ENCODE results near the gene RNF157. TPM values are rescaled to one million over a fixed set of nuclear protein-coding genes. Genes with fewer than 3 reads are reported as not detected.

RNF157 gene
- total RNA-seq, 2 experiments from 2014 or later = 73.0 to 148 TPM

DNA sequence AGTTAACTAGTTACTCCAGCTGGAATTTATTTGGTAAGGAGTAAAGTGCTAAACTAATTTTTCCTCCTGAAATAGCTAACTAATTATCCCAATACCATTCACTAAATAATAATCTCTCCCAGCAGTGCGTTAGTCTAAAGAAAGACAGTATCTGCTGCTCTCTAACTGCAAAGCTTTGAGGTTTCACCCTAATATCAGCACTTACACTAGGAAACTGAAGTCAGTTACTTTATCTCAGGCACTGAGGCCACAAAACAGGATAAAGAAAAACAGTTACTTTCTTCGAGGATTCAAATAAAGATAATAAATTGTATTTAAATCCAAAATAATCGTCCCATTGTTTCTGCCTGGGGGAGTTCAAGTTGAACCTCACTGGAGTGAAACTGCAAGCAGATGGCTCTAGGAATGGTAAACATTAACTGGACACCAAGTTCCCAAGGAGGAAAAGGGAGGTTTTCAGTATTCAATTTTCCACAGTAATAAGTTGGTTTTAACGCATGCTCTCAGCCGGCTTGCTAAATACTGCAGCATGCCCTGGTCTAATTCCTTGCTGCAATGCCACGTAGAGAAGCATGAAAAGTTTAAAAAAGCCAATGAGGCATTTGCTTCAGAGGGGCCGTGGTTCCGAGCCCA lies 79.3 kb downstream of the RNF157 start:
- Mint-ChIP-seq H3K27ac (no peak overlapping the region), H3K4me3 (no peak overlapping the region), H3K36me3 (peaks cover 50% of the 10 kb centered on the region), H3K4me1 (no peaks in the 10 kb centered on the region), H3K27me3 (no peaks in the 10 kb centered on the region), H3K9me3 (ENCODE audit: low read depth) (no peaks in the 10 kb centered on the region)
- DNase-seq (no peak), ATAC-seq (no peak)
- CTCF ChIA-PET = interaction anchor here (1.4 to 2.0 kb wide), 2 partner anchors 37 to 119 kb away, joined by 3 to 6 read pairs; no protein-coding TSS in a partner anchor

DNA sequence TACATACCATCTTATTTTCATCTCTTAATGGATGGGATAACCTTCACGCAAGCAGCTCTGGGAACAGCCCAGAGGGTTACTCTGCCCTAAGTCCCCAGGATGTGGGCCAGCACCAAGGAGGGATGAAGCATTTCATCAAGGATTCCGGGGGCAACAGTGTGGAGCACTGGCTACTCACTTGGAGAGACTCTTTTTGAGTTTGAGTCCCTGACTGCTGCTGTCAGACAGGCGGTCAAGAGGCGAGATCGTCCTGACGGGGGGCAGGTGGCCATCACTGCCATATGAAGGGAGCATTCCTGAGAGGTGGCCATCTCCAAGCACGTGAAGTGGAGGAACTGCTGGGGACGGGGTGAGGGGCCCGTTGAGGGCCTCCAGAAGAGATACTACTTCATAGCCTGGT lies 81.1 kb downstream of the RNF157 start:
- H3K9me3 Mint-ChIP-seq (ENCODE audit: low read depth) = no peaks in the 10 kb centered on the region
- DNase-seq = no peak
- H3K4me3 Mint-ChIP-seq = no peak overlapping the region
- ATAC-seq = no peak
- H3K27me3 Mint-ChIP-seq = no peaks in the 10 kb centered on the region
- peaks cover 44% of the 10 kb centered on the region for H3K36me3 Mint-ChIP-seq
- CTCF ChIA-PET = interaction anchor here (1.0 to 2.0 kb wide), 5 partner anchors 21 to 121 kb away, joined by 3 to 6 read pairs (median 5); no protein-coding TSS in a partner anchor
- H3K4me1 Mint-ChIP-seq = no peaks in the 10 kb centered on the region
- H3K27ac Mint-ChIP-seq = no peak overlapping the region

DNA sequence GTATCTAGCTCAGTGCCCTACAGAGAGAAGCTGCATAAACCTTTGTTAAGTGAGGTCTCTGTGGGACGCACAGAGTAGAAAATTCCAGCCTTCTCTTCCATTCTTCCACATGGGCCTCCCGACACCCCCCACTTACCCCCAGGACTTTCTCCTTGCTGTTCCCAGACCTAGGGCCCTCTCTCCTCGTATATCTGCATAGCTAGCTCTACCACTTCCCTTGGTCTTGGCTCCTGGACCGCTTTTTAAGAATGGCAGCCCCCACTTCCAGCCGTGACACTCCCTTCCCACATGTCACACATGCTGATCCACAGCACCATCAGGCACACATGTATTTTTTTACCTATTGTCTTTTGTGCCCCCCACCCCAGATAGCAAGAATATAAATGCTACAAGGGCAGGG lies 82.5 kb downstream of the RNF157 start:
- CTCF ChIA-PET = interaction anchor here (0.8 to 1.3 kb wide), 4 partner anchors 12 to 144 kb away, joined by 3 to 4 read pairs (median 3); no protein-coding TSS in a partner anchor
- H3K4me1 Mint-ChIP-seq = no peaks in the 10 kb centered on the region
- no peak overlapping the region for H3K4me3 Mint-ChIP-seq
- DNase-seq (no peak), ATAC-seq (no peak)
- H3K36me3 Mint-ChIP-seq = peaks cover 41% of the 10 kb centered on the region
- no peak overlapping the region for H3K27ac Mint-ChIP-seq
- H3K27me3 Mint-ChIP-seq = no peaks in the 10 kb centered on the region
- no peaks in the 10 kb centered on the region for H3K9me3 Mint-ChIP-seq (ENCODE audit: low read depth)

DNA sequence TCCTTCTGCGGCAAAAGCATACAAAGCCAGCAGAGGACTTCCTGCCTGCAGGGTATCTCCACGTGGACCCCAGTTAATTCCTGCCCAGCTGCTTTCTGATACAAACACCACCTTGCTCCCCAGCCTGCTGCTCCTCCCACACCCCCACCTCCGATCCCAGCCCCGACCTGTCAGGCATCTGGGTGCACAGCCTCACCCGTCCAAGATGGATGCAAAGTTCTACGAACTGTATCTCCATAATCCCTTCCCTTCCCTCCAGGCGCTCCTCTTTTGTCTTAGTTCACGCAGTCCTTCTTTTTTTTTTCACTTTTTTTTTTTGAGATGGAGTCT lies 83.7 kb downstream of the RNF157 start:
- no peak for ATAC-seq

DNA sequence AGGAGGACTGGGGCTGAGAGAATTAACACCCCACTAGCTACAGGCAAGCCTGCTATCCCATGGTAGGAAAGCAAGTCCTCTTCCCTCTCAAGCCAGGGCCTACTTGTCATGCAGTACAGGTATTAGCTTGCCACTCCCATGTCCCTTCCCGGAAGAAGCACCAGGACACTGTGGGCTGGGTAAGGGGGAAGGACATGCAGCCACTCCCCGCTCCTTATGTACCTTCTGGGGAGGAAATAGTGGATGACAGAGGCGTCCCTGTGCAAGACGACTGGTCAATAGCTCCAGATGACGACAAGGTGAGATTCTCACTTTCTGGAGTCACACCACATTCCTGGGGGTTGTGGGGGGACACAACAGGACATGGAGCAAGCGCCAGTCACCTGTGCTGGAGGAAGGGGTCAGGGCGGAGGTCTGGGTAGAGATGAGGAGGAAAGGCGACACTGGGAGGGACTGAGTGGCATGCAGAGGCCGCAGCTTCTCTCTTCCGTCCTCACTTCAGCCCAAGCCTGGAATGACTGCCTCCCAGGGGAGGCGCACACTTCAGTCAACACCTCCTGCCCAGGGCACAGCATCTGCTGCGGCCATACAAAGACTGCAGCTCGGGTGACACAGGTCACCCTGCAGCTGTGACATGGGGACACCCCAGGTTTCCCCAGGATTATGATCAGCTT lies 84.2 kb downstream of the RNF157 start:
- Mint-ChIP-seq H3K9me3 (ENCODE audit: low read depth) (no peaks in the 10 kb centered on the region), H3K36me3 (peaks cover 42% of the 10 kb centered on the region), H3K4me3 (no peak overlapping the region), H3K27ac (no peak overlapping the region), H3K4me1 (peaks cover 13% of the 10 kb centered on the region), H3K27me3 (no peaks in the 10 kb centered on the region)
- no peak for DNase-seq
- CTCF ChIA-PET = interaction anchor here (1.2 to 1.3 kb wide), 2 partner anchors 34 to 143 kb away, joined by 3 to 5 read pairs; no protein-coding TSS in a partner anchor
- no peak for ATAC-seq

More for the DNA sequence above, 83.7 kb downstream of the RNF157 start:
- no peaks in the 10 kb centered on the region for H3K9me3 Mint-ChIP-seq (ENCODE audit: low read depth)
- H3K4me3 Mint-ChIP-seq = no peak overlapping the region
- no peaks in the 10 kb centered on the region for H3K27me3 Mint-ChIP-seq
- CTCF ChIA-PET = interaction anchor here (1.3 kb wide), 1 partner anchor 35 kb away, joined by 5 read pairs; no protein-coding TSS in a partner anchor
- peaks cover 10% of the 10 kb centered on the region for H3K4me1 Mint-ChIP-seq
- no peak for DNase-seq
- no peak overlapping the region for H3K27ac Mint-ChIP-seq
- peaks cover 41% of the 10 kb centered on the region for H3K36me3 Mint-ChIP-seq

DNA sequence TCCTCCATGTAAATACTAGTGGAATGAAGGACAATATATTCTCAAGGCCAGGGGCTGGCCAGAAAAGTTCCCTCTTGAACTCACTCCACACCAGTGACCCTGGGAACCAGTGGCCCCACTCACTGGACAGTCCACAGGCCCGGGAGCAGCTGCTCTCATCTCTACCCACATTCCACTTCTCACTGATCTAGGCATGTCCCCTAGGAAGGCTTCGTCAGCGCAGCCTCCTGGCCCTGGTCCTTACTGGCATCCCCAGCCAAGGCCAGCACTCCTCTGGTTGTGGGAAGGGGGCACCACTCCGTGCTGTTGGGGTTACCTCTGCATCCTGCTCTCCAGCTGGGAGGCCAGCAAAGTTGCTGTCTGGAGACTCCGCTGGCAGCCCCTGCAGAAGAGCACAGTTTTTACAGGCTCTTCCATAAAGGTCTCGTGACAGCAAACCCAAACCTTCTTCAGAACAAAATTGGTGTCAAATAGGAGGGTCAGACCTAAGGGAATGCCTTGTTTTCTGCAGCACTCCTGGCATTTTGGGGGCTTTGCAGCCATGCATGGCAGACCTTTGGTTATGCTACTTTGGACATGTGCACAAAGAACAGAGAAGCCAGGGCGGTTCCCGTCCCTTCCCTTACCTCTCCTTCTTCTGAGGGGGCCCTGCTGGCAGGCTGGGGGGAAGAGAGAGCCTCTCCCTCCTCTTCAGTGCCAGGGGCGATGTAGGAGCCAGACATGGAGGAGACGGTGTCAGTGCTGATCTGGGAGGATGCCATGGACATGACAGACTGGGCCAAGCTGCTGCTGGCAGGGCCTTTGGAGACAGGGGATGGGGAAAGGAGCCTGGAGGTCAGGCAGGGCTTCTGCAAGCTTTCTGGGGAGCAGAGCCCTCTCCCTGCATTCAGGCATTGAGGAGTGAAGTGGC lies 85.1 kb downstream of the RNF157 start:
- DNase-seq (no peak), ATAC-seq (no peak)
- Mint-ChIP-seq H3K4me3 (no peak overlapping the region), H3K36me3 (peaks cover 42% of the 10 kb centered on the region), H3K27me3 (no peaks in the 10 kb centered on the region), H3K9me3 (ENCODE audit: low read depth) (no peaks in the 10 kb centered on the region), H3K27ac (no peak overlapping the region), H3K4me1 (peaks cover 13% of the 10 kb centered on the region)
- CTCF ChIA-PET = interaction anchor here (1.2 to 3.0 kb wide), 4 partner anchors 27 to 144 kb away, joined by 3 to 13 read pairs (median 4); no protein-coding TSS in a partner anchor

DNA sequence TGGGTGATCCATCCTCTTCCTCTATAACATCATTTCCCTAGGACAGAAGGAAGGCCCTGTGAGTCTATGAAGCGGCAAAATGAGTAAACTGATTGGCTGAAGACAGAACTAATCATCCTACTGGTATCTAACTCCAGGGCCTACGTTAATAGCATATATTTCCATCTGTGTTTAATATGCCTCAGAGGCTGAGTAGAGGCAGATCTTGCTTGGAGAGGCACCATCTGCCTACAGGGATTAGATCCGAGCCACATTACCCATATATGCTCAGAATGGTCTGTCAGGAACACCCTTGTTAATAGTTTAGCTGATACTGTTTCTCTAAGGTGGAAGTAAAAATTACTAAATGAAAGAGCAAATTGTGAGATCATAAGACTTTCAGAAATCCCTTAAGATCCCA lies 86.0 kb downstream of the RNF157 start:
- H3K9me3 Mint-ChIP-seq (ENCODE audit: low read depth) = no peaks in the 10 kb centered on the region
- no peak overlapping the region for H3K4me3 Mint-ChIP-seq
- ATAC-seq = no peak
- peaks cover 39% of the 10 kb centered on the region for H3K36me3 Mint-ChIP-seq
- CTCF ChIA-PET = interaction anchor here (1.1 to 3.0 kb wide), 3 partner anchors 27 to 125 kb away, joined by 3 to 13 read pairs (median 3); no protein-coding TSS in a partner anchor
- no peaks in the 10 kb centered on the region for H3K27me3 Mint-ChIP-seq
- peaks cover 13% of the 10 kb centered on the region for H3K4me1 Mint-ChIP-seq
- no peak for DNase-seq
- H3K27ac Mint-ChIP-seq = no peak overlapping the region

DNA sequence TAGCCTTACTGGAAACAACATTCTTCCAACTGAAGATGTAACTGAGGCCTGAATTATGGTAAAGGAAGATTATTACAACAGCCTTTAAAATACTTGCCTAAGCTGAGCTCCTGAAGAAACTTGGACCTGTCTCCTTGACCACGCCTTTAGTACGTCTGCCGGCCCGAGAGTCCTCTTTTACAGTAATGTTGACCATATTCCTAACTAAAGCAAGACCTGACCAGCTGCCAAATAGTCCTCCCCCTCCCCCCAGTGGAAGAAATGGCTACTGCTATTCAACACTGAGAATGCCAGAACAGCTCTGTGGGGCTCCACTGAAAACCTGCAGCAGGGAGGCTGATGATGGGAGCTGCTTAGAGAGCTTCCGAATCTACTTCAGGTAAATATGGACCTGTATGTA lies 86.7 kb downstream of the RNF157 start:
- Mint-ChIP-seq H3K27ac (no peak overlapping the region), H3K4me1 (peaks cover 13% of the 10 kb centered on the region), H3K9me3 (ENCODE audit: low read depth) (no peaks in the 10 kb centered on the region), H3K27me3 (no peaks in the 10 kb centered on the region), H3K4me3 (no peak overlapping the region), H3K36me3 (peaks cover 36% of the 10 kb centered on the region)
- CTCF ChIA-PET = interaction anchor here (1.0 to 3.0 kb wide), 7 partner anchors 19 to 139 kb away, joined by 3 to 13 read pairs (median 3); no protein-coding TSS in a partner anchor
- ATAC-seq (peak; percentile 20), DNase-seq (no peak)

DNA sequence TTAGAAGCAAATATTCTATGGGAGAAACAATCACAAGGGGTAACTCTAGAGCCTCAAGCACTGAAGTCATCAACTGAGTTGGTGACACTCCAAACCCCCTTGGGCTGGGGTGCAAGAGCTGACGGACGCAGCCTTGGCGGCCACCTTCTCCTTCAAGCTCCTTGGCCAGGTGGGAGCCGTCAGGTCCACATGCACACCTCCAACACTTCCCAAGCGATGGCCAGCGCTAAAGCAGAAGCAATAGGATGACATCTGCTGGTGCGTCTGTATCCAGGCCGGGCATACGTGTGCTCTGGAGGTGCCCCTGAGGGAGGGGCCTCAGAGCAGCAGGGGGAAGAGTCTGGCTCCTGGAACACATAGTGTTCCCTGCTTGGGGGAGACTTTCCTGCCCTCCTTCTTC lies 87.1 kb downstream of the RNF157 start:
- H3K4me3 Mint-ChIP-seq = no peak overlapping the region
- DNase-seq = no peak
- H3K9me3 Mint-ChIP-seq (ENCODE audit: low read depth) = no peaks in the 10 kb centered on the region
- H3K27me3 Mint-ChIP-seq = no peaks in the 10 kb centered on the region
- H3K36me3 Mint-ChIP-seq = peaks cover 35% of the 10 kb centered on the region
- ATAC-seq = no peak
- H3K4me1 Mint-ChIP-seq = peaks cover 13% of the 10 kb centered on the region
- CTCF ChIA-PET = interaction anchor here (1.0 to 3.0 kb wide), 7 partner anchors 18 to 139 kb away, joined by 3 to 13 read pairs (median 4); no protein-coding TSS in a partner anchor
- H3K27ac Mint-ChIP-seq = no peak overlapping the region

DNA sequence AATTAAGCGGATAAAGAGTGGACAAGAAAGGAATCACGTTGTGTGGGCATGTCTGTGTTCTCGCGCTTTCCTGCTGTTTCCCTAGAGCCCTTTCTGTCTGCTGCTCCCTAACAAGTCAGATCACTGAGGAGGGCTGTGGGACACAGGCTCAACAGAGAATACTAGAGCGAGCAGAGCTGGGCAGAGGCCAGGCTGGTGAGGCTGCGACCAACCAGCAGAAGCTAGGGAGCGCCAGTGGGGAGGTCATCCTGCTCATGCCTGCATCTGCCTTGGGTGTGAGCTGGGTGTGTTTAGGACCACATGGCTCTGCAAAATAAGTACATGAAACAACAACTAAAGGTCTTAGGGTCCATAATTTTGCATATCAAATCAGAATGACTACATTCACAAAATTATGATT lies 87.7 kb downstream of the RNF157 start:
- no peak overlapping the region for H3K27ac Mint-ChIP-seq
- H3K27me3 Mint-ChIP-seq = no peaks in the 10 kb centered on the region
- DNase-seq = no peak
- peaks cover 15% of the 10 kb centered on the region for H3K4me1 Mint-ChIP-seq
- no peak overlapping the region for H3K4me3 Mint-ChIP-seq
- H3K36me3 Mint-ChIP-seq = peaks cover 30% of the 10 kb centered on the region
- no peaks in the 10 kb centered on the region for H3K9me3 Mint-ChIP-seq (ENCODE audit: low read depth)
- no peak for ATAC-seq
- CTCF ChIA-PET = interaction anchor here (1.3 to 3.0 kb wide), 5 partner anchors 18 to 138 kb away, joined by 3 to 13 read pairs (median 5); no protein-coding TSS in a partner anchor

DNA sequence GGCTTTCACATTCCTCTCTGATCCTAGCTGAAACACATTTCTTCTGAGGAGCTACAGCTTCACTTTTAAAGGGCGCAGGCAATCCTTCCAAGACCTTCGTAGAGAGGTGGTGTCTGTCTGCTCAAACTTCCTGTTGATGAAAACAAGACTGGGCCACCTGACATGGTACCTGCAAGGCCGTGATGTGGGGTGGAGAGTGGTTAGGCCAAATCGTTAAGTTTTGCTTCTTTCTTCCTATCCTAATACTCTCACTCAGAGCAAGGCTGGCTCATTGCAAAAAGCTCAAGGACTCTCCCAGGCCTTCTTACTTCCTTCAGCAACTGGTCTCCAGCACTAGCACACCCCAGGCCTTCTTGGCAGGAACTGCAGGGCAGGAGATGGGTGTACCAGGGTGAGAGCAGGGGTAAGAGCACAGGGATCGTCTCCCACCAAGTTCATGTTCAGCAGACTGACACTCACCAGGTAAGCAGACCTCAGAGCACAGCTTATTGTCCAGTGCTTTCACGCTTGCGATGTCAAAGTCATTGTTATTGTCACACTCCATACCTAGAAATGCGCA lies 88.3 kb downstream of the RNF157 start:
- peaks cover 19% of the 10 kb centered on the region for H3K4me1 Mint-ChIP-seq
- H3K36me3 Mint-ChIP-seq = peaks cover 28% of the 10 kb centered on the region
- H3K27me3 Mint-ChIP-seq = no peaks in the 10 kb centered on the region
- CTCF ChIA-PET = interaction anchor here (0.6 to 3.0 kb wide), 4 partner anchors 16 to 193 kb away, joined by 3 to 13 read pairs (median 4); no protein-coding TSS in a partner anchor
- H3K4me3 Mint-ChIP-seq = no peak overlapping the region
- no peaks in the 10 kb centered on the region for H3K9me3 Mint-ChIP-seq (ENCODE audit: low read depth)
- H3K27ac Mint-ChIP-seq = peak overlapping the region; percentile 10
- no peak for DNase-seq
- no peak for ATAC-seq

DNA sequence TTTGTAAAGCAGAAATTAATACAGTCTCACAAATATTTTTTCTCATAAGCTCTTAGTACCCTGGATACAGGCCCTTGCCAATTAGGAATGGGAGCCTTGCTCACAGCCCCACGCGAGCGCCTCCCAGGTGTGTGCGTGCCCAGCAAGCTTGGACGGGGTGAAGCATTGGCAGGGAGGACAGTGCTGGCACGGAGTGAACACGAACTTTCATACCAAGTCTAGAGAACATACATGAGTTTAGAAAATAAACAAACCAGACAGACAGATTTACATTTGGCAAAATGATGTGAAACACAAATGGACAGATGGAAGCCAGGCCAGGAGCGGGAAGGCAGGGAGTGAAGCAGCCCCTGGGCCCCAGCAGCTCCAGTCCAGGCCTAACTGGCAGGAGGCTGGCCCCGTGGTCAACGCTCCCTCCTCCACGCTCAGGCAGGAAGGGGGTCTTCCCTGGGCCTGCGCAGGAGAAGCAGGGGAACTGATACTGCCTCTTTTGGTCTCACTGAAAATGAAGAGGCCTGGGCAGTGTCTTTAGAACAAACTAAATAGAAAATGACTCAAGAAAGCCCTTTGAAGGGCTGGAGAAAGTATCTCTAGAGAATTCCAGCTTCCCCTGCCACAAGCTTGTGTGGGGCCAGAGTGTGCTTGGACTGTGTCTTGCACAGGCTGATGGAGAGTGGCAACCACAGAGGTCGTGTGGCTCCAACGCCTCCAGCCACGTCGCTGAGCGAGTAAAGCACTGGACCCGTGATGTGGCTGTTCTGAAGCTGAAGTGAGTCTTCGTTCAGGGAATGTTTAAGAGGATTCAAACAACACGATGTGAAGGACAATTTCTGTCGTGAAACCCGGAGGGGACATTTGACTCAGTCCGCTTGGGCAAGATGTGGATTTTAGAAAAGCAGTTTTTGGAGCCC lies 89.3 kb downstream of the RNF157 start:
- H3K27me3 Mint-ChIP-seq = no peaks in the 10 kb centered on the region
- ATAC-seq (no peak), DNase-seq (no peak)
- CTCF ChIA-PET = interaction anchor here (1.0 to 3.0 kb wide), 7 partner anchors 9 to 137 kb away, joined by 3 to 13 read pairs (median 4); no protein-coding TSS in a partner anchor
- H3K4me1 Mint-ChIP-seq = peaks cover 29% of the 10 kb centered on the region
- no peak overlapping the region for H3K4me3 Mint-ChIP-seq
- no peaks in the 10 kb centered on the region for H3K9me3 Mint-ChIP-seq (ENCODE audit: low read depth)
- H3K27ac Mint-ChIP-seq = no peak overlapping the region
- peaks cover 26% of the 10 kb centered on the region for H3K36me3 Mint-ChIP-seq
